Caco-2 (cell line): ENCODE measurements around the gene TARBP2. TPM values are rescaled to one million over a fixed set of nuclear protein-coding genes. Genes with fewer than 3 reads are reported as not detected.
A peak's percentile ranks its signal among the peaks of the same experiment; 100 is the strongest.

Source experiments
- BruUV-seq: library from RNA; stranded (reverse); fragments of 400-500 nt; replicated peaks from 2 replicates; lab custom pipeline; 2021; lab: Mats Ljungman, UMichigan
- CTCF ChIA-PET: fragments of 300-600 bp; sonication (Branson Sonifier 250); formaldehyde crosslinking; loops from one replicate; lab custom pipeline; 2022; ENCODE audit warnings: antibody characterized with exemption; lab: Charles Lee
- POLR2A ChIA-PET: fragments of 300-600 bp; sonication (Branson Sonifier 250); formaldehyde crosslinking; loops from one replicate; lab custom pipeline; 2022; ENCODE audit warnings: antibody characterized with exemption; lab: Charles Lee
- DNase-seq, 2 experiments: peaks; one replicate each; pipeline versions ENCODE4 v3.0.0 to v3.0.0-alpha.2; 2020 to 2022
- H3K27me3 ChIP-seq: replicated peaks from 2 replicates; pipeline ENCODE4 v1.6.0; 2011; ENCODE audit warnings: low read length; ENCODE audit not compliant: control insufficient read depth, insufficient read depth
- H3K36me3 ChIP-seq: 2 replicates; pipeline ENCODE4 v1.5.1; 2011; ENCODE audit warnings: low read length; ENCODE audit not compliant: control insufficient read depth, insufficient read depth
- H3K4me1 ChIP-seq: fragments of 250-450 bp; sonication (Bioruptor Pico); 2 replicates; pipeline ENCODE4 v1.5.1; 2020; ENCODE audit warnings: mild to moderate bottlenecking
- H3K4me3 ChIP-seq: 2 replicates; pipeline ENCODE4 v1.5.1; 2011; ENCODE audit warnings: low read depth, mild to moderate bottlenecking, control low read depth, low read length
- H3K9me3 ChIP-seq: fragments of 250-450 bp; sonication (Bioruptor Pico); 2 replicates; pipeline ENCODE4 v1.5.1; 2020; ENCODE audit warnings: mild to moderate bottlenecking, moderate library complexity
- H3K27ac Mint-ChIP-seq: one replicate; pipeline ENCODE4 v1.8.0; 2022; ENCODE audit warnings: mixed read lengths; ENCODE audit not compliant: unreplicated experiment
- H3K27me3 Mint-ChIP-seq: one replicate; pipeline ENCODE4 v1.8.0; 2022; ENCODE audit warnings: mixed read lengths; ENCODE audit not compliant: insufficient read depth, unreplicated experiment
- H3K36me3 Mint-ChIP-seq: one replicate; pipeline ENCODE4 v1.8.0; 2022; ENCODE audit warnings: mild to moderate bottlenecking, mixed read lengths; ENCODE audit not compliant: insufficient read depth, unreplicated experiment
- H3K4me1 Mint-ChIP-seq: one replicate; pipeline ENCODE4 v1.8.0; 2022; ENCODE audit warnings: low read depth, mixed read lengths; ENCODE audit not compliant: unreplicated experiment
- H3K4me3 Mint-ChIP-seq: one replicate; pipeline ENCODE4 v1.8.0; 2022; ENCODE audit warnings: mild to moderate bottlenecking, moderate library complexity, mixed read lengths; ENCODE audit not compliant: unreplicated experiment
- H3K9me3 Mint-ChIP-seq: one replicate; pipeline ENCODE4 v1.8.0; 2022; ENCODE audit warnings: mixed read lengths; ENCODE audit not compliant: unreplicated experiment
- CTCF ChIP-seq, 2 experiments: fragments of 200-600 bp in 1 of 2; IDR thresholded peaks; 1 replicate in 1 of 2; 2 replicates in 1 of 2; pipeline versions ENCODE4 v1.5.1 to v1.8.0; 2011 to 2022; ENCODE audit warnings: antibody characterized with exemption in 1 of 2, control low read depth in 1 of 2, inconsistent platforms in 1 of 2, low read depth in 1 of 2, low read length in 1 of 2, mild to moderate bottlenecking in 1 of 2, moderate library complexity in 1 of 2; ENCODE audit not compliant: insufficient read depth in 1 of 2, severe bottlenecking in 1 of 2, unreplicated experiment in 1 of 2
- intact Hi-C: fragments of 100-400 bp; cut with micrococcal nuclease; formaldehyde crosslinking; loops from one replicate; pipeline ENCODE4 v1.10.0; 2022; ENCODE audit not compliant: unreplicated experiment
- total RNA-seq: library from RNA; stranded (reverse); gene quantifications from 2 replicates; pipeline ENCODE4 v1.2.3, GENCODE V29; 2022

The TARBP2 gene
- total RNA-seq, 1 experiment from 2014 or later, result 50.7 TPM

- Mint-ChIP-seq H3K4me3 (no peak overlapping the region), H3K9me3 (no peaks in the 10 kb centered on the region), H3K27me3 (no peaks in the 10 kb centered on the region), H3K27ac (no peak overlapping the region), H3K4me1 (peaks cover 17% of the 10 kb centered on the region), H3K36me3 (peaks cover 100% of the 10 kb centered on the region)
- no peaks in the 10 kb centered on the region for H3K27me3 ChIP-seq
- H3K9me3 ChIP-seq, result no peaks in the 10 kb centered on the region
- ChIA-PET POLR2A (no interaction called here), CTCF (no interaction called here)
- DNase-seq, result peak in 1 of 2 experiments; percentile 3
- H3K4me1 ChIP-seq, result no peaks in the 10 kb centered on the region
- BruUV-seq, result no TSS peak
- peaks cover 15% of the 10 kb centered on the region for H3K36me3 ChIP-seq
- intact Hi-C loops, result no loop called here
- TF ChIP-seq CTCF (IDR thresholded peaks at IDR 0.05; ENCODE audit: insufficient read depth in 1 of 2, low read depth in 1 of 2, low read length in 1 of 2, severe bottlenecking in 1 of 2, unreplicated experiment in 1 of 2), result no peak
- H3K4me3 ChIP-seq, result no peak overlapping the region
These were observed 34.0 kb upstream of the TARBP2 start for GRCh38 chr12:53467082-53467481.

- no peaks in the 10 kb centered on the region for H3K27me3 ChIP-seq
- no peaks in the 10 kb centered on the region for H3K9me3 Mint-ChIP-seq
- no peaks in the 10 kb centered on the region for H3K4me1 ChIP-seq
- H3K27me3 Mint-ChIP-seq, result no peaks in the 10 kb centered on the region
- peaks cover 15% of the 10 kb centered on the region for H3K36me3 ChIP-seq
- H3K4me1 Mint-ChIP-seq, result peaks cover 19% of the 10 kb centered on the region
- H3K4me3 Mint-ChIP-seq, result no peak overlapping the region
- TF ChIP-seq CTCF (IDR thresholded peaks at IDR 0.05; ENCODE audit: insufficient read depth in 1 of 2, low read depth in 1 of 2, low read length in 1 of 2, severe bottlenecking in 1 of 2, unreplicated experiment in 1 of 2), result no peak
- peak in 1 of 2 experiments; percentile 7 for DNase-seq
- ChIA-PET POLR2A (no interaction called here), CTCF (no interaction called here)
- H3K9me3 ChIP-seq, result no peaks in the 10 kb centered on the region
- H3K4me3 ChIP-seq, result no peak overlapping the region
- intact Hi-C loops, result no loop called here
- BruUV-seq, result TSS peak; percentile 12
- no peak overlapping the region for H3K27ac Mint-ChIP-seq
- peaks cover 100% of the 10 kb centered on the region for H3K36me3 Mint-ChIP-seq
These were observed 33.2 kb upstream of the TARBP2 start for GRCh38 chr12:53467880-53468279.

GRCh38 chr12:53468282-53468681 lies 32.8 kb upstream of the TARBP2 start:
- no peaks in the 10 kb centered on the region for H3K9me3 Mint-ChIP-seq
- no peak for TF ChIP-seq CTCF (IDR thresholded peaks at IDR 0.05; ENCODE audit: insufficient read depth in 1 of 2, low read depth in 1 of 2, low read length in 1 of 2, severe bottlenecking in 1 of 2, unreplicated experiment in 1 of 2)
- no peaks in the 10 kb centered on the region for H3K9me3 ChIP-seq
- intact Hi-C loops, result no loop called here
- peaks cover 100% of the 10 kb centered on the region for H3K36me3 Mint-ChIP-seq
- ChIA-PET POLR2A (no interaction called here), CTCF (no interaction called here)
- H3K4me3 Mint-ChIP-seq, result no peak overlapping the region
- H3K4me1 ChIP-seq, result no peaks in the 10 kb centered on the region
- no TSS peak for BruUV-seq
- DNase-seq, result no peak
- H3K4me3 ChIP-seq, result no peak overlapping the region
- no peak overlapping the region for H3K27ac Mint-ChIP-seq
- no peaks in the 10 kb centered on the region for H3K27me3 Mint-ChIP-seq
- H3K4me1 Mint-ChIP-seq, result peaks cover 19% of the 10 kb centered on the region
- H3K27me3 ChIP-seq, result no peaks in the 10 kb centered on the region
- peaks cover 15% of the 10 kb centered on the region for H3K36me3 ChIP-seq
